GM20431 (cell line): ENCODE results near the gene TMPRSS9.
"Not testable (repeated sequence)": the region's sequence is repeated elsewhere in the genome, so short reads cannot be mapped to it uniquely, and the experiment has no call there.

ENCODE experiments used
- in situ Hi-C: fragments of 300-500 bp; cut with MseI, MboI; formaldehyde crosslinking; loops from one replicate; pipeline ENCODE4 v1.15.0; 2020; ENCODE audit warnings: low sequenced_read_pairs; ENCODE audit not compliant: unreplicated experiment

Gene TMPRSS9

GRCh38 chr19:2451138-2451537, 91.1 kb downstream of the TMPRSS9 start:
- in situ Hi-C loops = no loop called here

GRCh38 chr19:2451741-2452140, 91.7 kb downstream of the TMPRSS9 start:
- in situ Hi-C loops = no loop called here

GRCh38 chr19:2453431-2454025, 93.5 kb downstream of the TMPRSS9 start:
- in situ Hi-C loops = no loop called here

GRCh38 chr19:2454199-2454961, 94.3 kb downstream of the TMPRSS9 start:
- in situ Hi-C loops = no loop called here

GRCh38 chr19:2454962-2455850, 95.1 kb downstream of the TMPRSS9 start:
- in situ Hi-C loops = no loop called here

- in situ Hi-C loops = no loop called here
Observed at GRCh38 chr19:2455851-2456570, 95.9 kb downstream of the TMPRSS9 start.

- in situ Hi-C loops = no loop called here
Observed at GRCh38 chr19:2457394-2458037, 97.5 kb downstream of the TMPRSS9 start.

GRCh38 chr19:2458054-2458453, 98.0 kb downstream of the TMPRSS9 start:
- in situ Hi-C loops = no loop called here

GRCh38 chr19:2458776-2459175, 98.7 kb downstream of the TMPRSS9 start:
- in situ Hi-C loops = not testable (repeated sequence)

GRCh38 chr19:2460245-2460644, 100.2 kb downstream of the TMPRSS9 start:
- in situ Hi-C loops = no loop called here

GRCh38 chr19:2461751-2462634, 101.9 kb downstream of the TMPRSS9 start:
- in situ Hi-C loops = no loop called here

- in situ Hi-C loops = no loop called here
Observed at GRCh38 chr19:2462635-2463421, 102.8 kb downstream of the TMPRSS9 start.

GRCh38 chr19:2463694-2464093, 103.6 kb downstream of the TMPRSS9 start:
- in situ Hi-C loops = not testable (repeated sequence)

GRCh38 chr19:2464389-2464788, 104.3 kb downstream of the TMPRSS9 start:
- in situ Hi-C loops = no loop called here

GRCh38 chr19:2468596-2468995, 108.5 kb downstream of the TMPRSS9 start:
- in situ Hi-C loops = no loop called here

GRCh38 chr19:2469102-2469914, 109.2 kb downstream of the TMPRSS9 start:
- in situ Hi-C loops = no loop called here

GRCh38 chr19:2469915-2470200, 109.8 kb downstream of the TMPRSS9 start:
- in situ Hi-C loops = loop anchor here (10.0 kb wide), 1 partner anchor 145 kb away; no protein-coding TSS in a partner anchor
